HCT116 (cell line): Measurements from ENCODE around the gene PAOX. TPM values are rescaled to one million over a fixed set of nuclear protein-coding genes. Genes with fewer than 3 reads are reported as not detected.

ENCODE experiments used
- ATAC-seq: fragments of 200-7000 bp; cut with Tn5 transposase; 2 replicates; pipeline ENCODE4 v1.9.1; 2020; ENCODE audit warnings: mild to moderate bottlenecking, moderate library complexity
- BruUV-seq: library from RNA; stranded (reverse); fragments of 400-500 nt; replicated peaks from 2 replicates; lab custom pipeline; 2021; lab: Mats Ljungman, UMichigan
- CTCF ChIA-PET: fragments of 300-600 bp; sonication (Branson Sonifier 250); formaldehyde crosslinking; loops from one replicate; lab custom pipeline; 2021; ENCODE audit warnings: antibody characterized with exemption; lab: Charles Lee
- POLR2A ChIA-PET: fragments of 300-600, 350-600 bp; sonication (Branson Sonifier 250); formaldehyde crosslinking; loops from one replicate; lab custom pipeline; 2021; ENCODE audit warnings: antibody characterized with exemption; lab: Charles Lee
- RAD21 ChIA-PET, 2 experiments: fragments of 300-600 bp; sonication (Branson Sonifier 250); formaldehyde crosslinking; loops; one replicate each; lab custom pipeline; 2023; ENCODE audit warnings: low total read pairs in 2 of 2; ENCODE audit not compliant: uncharacterized antibody in 2 of 2, unreplicated experiment in 2 of 2, low non-redundant PET in 1 of 2; lab: Charles Lee
- DNase-seq: peaks from one replicate; pipeline ENCODE4 v3.0.0-alpha.2; 2010; ENCODE audit warnings: low read depth, low spot score
- H2AFZ ChIP-seq: fragments of 200-600 bp; shearing (Covaris generic), sonication (generic); 2 replicates; pipeline ENCODE4 v1.6.1; 2017; ENCODE audit warnings: low read depth, mixed run types, mixed read lengths, antibody characterized with exemption, low read length; ENCODE audit not compliant: poor library complexity, severe bottlenecking
- H3K27ac ChIP-seq: 2 replicates; pipeline ENCODE4 v1.5.1; 2012; ENCODE audit warnings: low read depth, low read length
- H3K27me3 ChIP-seq: fragments of 200-600 bp; sonication (generic); 2 replicates; pipeline ENCODE4 v1.6.1; 2016; ENCODE audit warnings: mixed run types, low read length, mixed read lengths; ENCODE audit not compliant: insufficient read depth
- H3K36me3 ChIP-seq, 2 experiments: fragments of 200-500 bp in 1 of 2; fragments of 200-600 bp in 1 of 2; sonication (Bioruptor generic) in 1 of 2; sonication (generic) in 1 of 2; 2 replicates each; pipeline versions ENCODE4 v1.5.1 to v1.6.1; 2014 to 2016; ENCODE audit warnings: low read length in 2 of 2, inconsistent platforms in 1 of 2, mixed read lengths in 1 of 2, mixed run types in 1 of 2; ENCODE audit not compliant: insufficient read depth in 2 of 2, control insufficient read depth in 1 of 2
- H3K4me1 ChIP-seq, 2 experiments: fragments of 200-600 bp in 1 of 2; sonication (generic) in 1 of 2; 2 replicates each; pipeline versions ENCODE4 v1.5.1 to v1.6.1; 2012 to 2017; ENCODE audit warnings: low read length in 2 of 2, inconsistent platforms in 1 of 2, mild to moderate bottlenecking in 1 of 2, mixed read lengths in 1 of 2, mixed run types in 1 of 2, moderate library complexity in 1 of 2; ENCODE audit not compliant: insufficient read depth in 2 of 2, control insufficient read depth in 1 of 2
- H3K4me2 ChIP-seq: fragments of 200-600 bp; sonication (generic); 2 replicates; pipeline ENCODE4 v1.6.1; 2017; ENCODE audit warnings: mixed run types, low read length, mixed read lengths
- H3K4me3 ChIP-seq, 2 experiments: fragments of 200-600 bp in 1 of 2; sonication (generic) in 1 of 2; replicated peaks in 1 of 2; 2 replicates each; pipeline ENCODE4 v1.5.1; 2011 to 2016; ENCODE audit warnings: low read length in 2 of 2, control low read depth in 1 of 2, low read depth in 1 of 2, mild to moderate bottlenecking in 1 of 2, mixed read lengths in 1 of 2, mixed run types in 1 of 2
- H3K79me2 ChIP-seq: fragments of 200-600 bp; sonication (generic); 2 replicates; pipeline ENCODE4 v1.6.1; 2017; ENCODE audit warnings: mild to moderate bottlenecking, mixed run types, low read length, moderate library complexity, mixed read lengths; ENCODE audit not compliant: insufficient read depth
- H3K9ac ChIP-seq: fragments of 200-600 bp; sonication (generic); 2 replicates; pipeline ENCODE4 v1.6.1; 2016; ENCODE audit warnings: low read length, mixed read lengths
- H3K9me2 ChIP-seq: fragments of 200-600 bp; sonication (generic), shearing (Covaris generic); 2 replicates; pipeline ENCODE4 v1.6.1; 2017; ENCODE audit warnings: mixed run types, mild to moderate bottlenecking, moderate library complexity; ENCODE audit not compliant: insufficient read depth
- H3K9me3 ChIP-seq, 2 experiments: fragments of 200-500 bp in 1 of 2; fragments of 200-600 bp in 1 of 2; sonication (Bioruptor generic) in 1 of 2; sonication (generic) in 1 of 2; 2 replicates each; pipeline ENCODE4 v1.6.1; 2014 to 2017; ENCODE audit warnings: low read length in 2 of 2, mixed read lengths in 2 of 2, inconsistent platforms in 1 of 2, low read depth in 1 of 2, mild to moderate bottlenecking in 1 of 2, mixed run types in 1 of 2, moderate library complexity in 1 of 2; ENCODE audit not compliant: control insufficient read depth in 1 of 2, insufficient read depth in 1 of 2
- H4K20me1 ChIP-seq: fragments of 200-600 bp; sonication (generic), shearing (Covaris generic); 2 replicates; pipeline ENCODE4 v1.6.1; 2017; ENCODE audit warnings: mixed run types, mild to moderate bottlenecking, moderate library complexity; ENCODE audit not compliant: insufficient read depth
- ATF3 ChIP-seq: IDR thresholded peaks from 2 replicates; pipeline ENCODE4 v1.6.1; 2012
- CBX3 ChIP-seq: IDR thresholded peaks from 2 replicates; pipeline ENCODE4 v1.6.1; 2012; ENCODE audit warnings: low read depth
- CTCF ChIP-seq, 3 experiments: fragments of 200-600 bp in 1 of 3; sonication (generic) in 1 of 3; IDR thresholded peaks in 2 of 3; conservative IDR thresholded peaks in 1 of 3; 2 replicates each; pipeline ENCODE4 v1.5.1; 2012 to 2017; ENCODE audit warnings: low read depth in 2 of 3, low read length in 2 of 3, antibody characterized with exemption in 1 of 3, borderline replicate concordance in 1 of 3, control low read depth in 1 of 3, mild to moderate bottlenecking in 1 of 3, mixed read lengths in 1 of 3, mixed run types in 1 of 3, moderate library complexity in 1 of 3; ENCODE audit not compliant: insufficient read depth in 1 of 3
- EGR1 ChIP-seq: IDR thresholded peaks from 2 replicates; pipeline ENCODE4 v1.6.1; 2012; ENCODE audit warnings: low read depth
- EZH2 ChIP-seq: fragments of 200-600 bp; sonication (generic); IDR thresholded peaks from 2 replicates; pipeline ENCODE4 v1.6.1; 2017; ENCODE audit warnings: antibody characterized with exemption, mixed run types
- EZH2phosphoT487 ChIP-seq: fragments of 200-600 bp; IDR thresholded peaks from 2 replicates; pipeline ENCODE4 v1.6.1; 2018; ENCODE audit warnings: antibody characterized with exemption, borderline replicate concordance
- JUND ChIP-seq: IDR thresholded peaks from 2 replicates; pipeline ENCODE4 v1.6.1; 2012
- RAD21 ChIP-seq: IDR thresholded peaks from 2 replicates; pipeline ENCODE4 v1.6.1; 2012; ENCODE audit warnings: low read depth, mild to moderate bottlenecking
- REST ChIP-seq: IDR thresholded peaks from 2 replicates; pipeline ENCODE4 v1.6.1; 2012; ENCODE audit warnings: low read depth
- SP1 ChIP-seq: IDR thresholded peaks from 2 replicates; pipeline ENCODE4 v1.6.1; 2012; ENCODE audit warnings: low read depth
- ZNF274 ChIP-seq: fragments of 200-500 bp; sonication (Bioruptor generic); IDR thresholded peaks from 2 replicates; pipeline ENCODE4 v1.6.1; 2014; ENCODE audit warnings: mild to moderate bottlenecking, low read depth, low read length, inconsistent platforms
- intact Hi-C: fragments of 100-400 bp; cut with micrococcal nuclease; formaldehyde crosslinking; loops from 2 replicates; pipeline ENCODE4 v1.10.0; 2022
- microRNA-seq: library from miRNA; unstranded; fragments of <30 nt; microRNA quantifications from one replicate; pipeline ENCODE4, GENCODE V29; 2016; ENCODE audit warnings: borderline number of aligned reads
- total RNA-seq: library from RNA; stranded (reverse); gene quantifications from one replicate; pipeline ENCODE4 v1.2.1, GENCODE V29; 2021; ENCODE audit not compliant: unreplicated experiment

The PAOX gene
- total RNA-seq, 1 experiment from 2014 or later = 3.5 TPM

- no peaks in the 10 kb centered on the region for H4K20me1 ChIP-seq
- no peak overlapping the region for H3K4me2 ChIP-seq
- ChIA-PET POLR2A (no interaction called here), CTCF (no interaction called here), RAD21 (no interaction called here)
- no peaks in the 10 kb centered on the region for H3K27me3 ChIP-seq
- H2AFZ ChIP-seq = no peak overlapping the region
- H3K4me1 ChIP-seq = no peaks in the 10 kb centered on the region
- no peak overlapping the region for H3K27ac ChIP-seq
- TF ChIP-seq ATF3 = no peak
- TF ChIP-seq JUND = no peak
- TF ChIP-seq EZH2 = no peak
- no peak for TF ChIP-seq CTCF (IDR thresholded peaks at IDR 0.05 in 2 of 3, conservative IDR thresholded peaks at IDR 0.05 in 1 of 3; ENCODE audit: borderline replicate concordance in 1 of 3, insufficient read depth in 1 of 3, low read depth in 2 of 3, low read length in 2 of 3)
- no peak for TF ChIP-seq RAD21
- TF ChIP-seq ZNF274 = no peak
- TF ChIP-seq REST = no peak
- TF ChIP-seq SP1 = no peak
- no peak for TF ChIP-seq EGR1
- no peak for TF ChIP-seq CBX3
- TF ChIP-seq EZH2phosphoT487 = no peak
- no TSS peak for BruUV-seq
- intact Hi-C loops = no loop called here
- no peaks in the 10 kb centered on the region for H3K9me3 ChIP-seq
- no peak overlapping the region for H3K9ac ChIP-seq
- DNase-seq = no peak
- H3K79me2 ChIP-seq = no peaks in the 10 kb centered on the region
- H3K36me3 ChIP-seq = no peaks in the 10 kb centered on the region
- H3K9me2 ChIP-seq = no peaks in the 10 kb centered on the region
- H3K4me3 ChIP-seq = no peak overlapping the region
- no peak for ATAC-seq
Measured at GRCh38 chr10:133440633-133441285, 61.7 kb downstream of the PAOX start.

Small RNAs within 50 kb of the gene (microRNA-seq; reads per million reads assigned to microRNA genes)
- 2.8 reads per million for gene MIR3944

Other genes starting within 250 kb of the PAOX start
- 3.6 TPM for gene KNDC1, start 219.0 kb upstream of the PAOX start, total RNA-seq
- not detected for gene UTF1, start 149.0 kb upstream of the PAOX start, total RNA-seq
- gene VENTX, start 141.4 kb upstream of the PAOX start, total RNA-seq = not detected
- 4.1 TPM for gene ADAM8, start 102.4 kb upstream of the PAOX start, total RNA-seq
- 35.4 TPM for gene TUBGCP2, start 70.4 kb upstream of the PAOX start, total RNA-seq
- gene ZNF511, start 70.3 kb upstream of the PAOX start, total RNA-seq = 49.0 TPM
- gene CALY, start 42.4 kb upstream of the PAOX start, total RNA-seq = 0.47 TPM
- gene PRAP1, start 31.9 kb upstream of the PAOX start, total RNA-seq = not detected
- 21.5 TPM for gene FUOM, start 21.2 kb upstream of the PAOX start, total RNA-seq
- gene ECHS1, start 5.9 kb upstream of the PAOX start, total RNA-seq = 58.0 TPM
- gene MTG1, start 14.9 kb downstream of the PAOX start, total RNA-seq = 23.1 TPM
- gene SPRN, start 45.4 kb downstream of the PAOX start, total RNA-seq = not detected
- gene SCART1, start 74.7 kb downstream of the PAOX start, total RNA-seq = 3.7 TPM
- 1.5 TPM for gene CYP2E1, start 148.1 kb downstream of the PAOX start, total RNA-seq
- not detected for gene SYCE1, start 186.3 kb downstream of the PAOX start, total RNA-seq
- gene FRG2B, start 247.5 kb downstream of the PAOX start, total RNA-seq = not detected